Ecto neural progenitor cell (in vitro differentiated cells): ENCODE measurements around the gene NT5C1A.

Source experiments
- DNase-seq: peaks from one replicate; pipeline ENCODE4 v3.0.0-alpha.2; 2018; ENCODE audit warnings: low spot score

The NT5C1A gene

DNA sequence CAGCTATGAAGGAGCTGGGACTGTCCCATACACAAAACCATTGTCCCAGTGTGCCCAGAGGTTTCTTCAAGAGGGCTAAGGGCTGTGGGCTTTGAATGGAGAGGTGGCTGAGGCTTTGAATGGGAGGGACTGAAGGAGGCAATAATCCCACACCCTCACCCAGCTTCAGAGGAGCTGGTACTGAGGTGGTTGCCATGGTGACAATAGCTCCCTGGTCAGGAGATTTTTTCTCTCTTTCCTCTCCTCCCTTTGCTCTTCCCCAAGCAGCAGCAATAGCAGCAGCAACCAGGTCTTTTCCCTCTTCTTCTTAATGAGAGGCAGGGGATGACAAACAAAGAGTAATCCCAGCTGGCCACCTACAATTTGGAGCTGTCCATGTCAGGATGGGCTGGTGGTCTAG is 17.7 kb upstream of the NT5C1A start:
- DNase-seq = no peak

DNA sequence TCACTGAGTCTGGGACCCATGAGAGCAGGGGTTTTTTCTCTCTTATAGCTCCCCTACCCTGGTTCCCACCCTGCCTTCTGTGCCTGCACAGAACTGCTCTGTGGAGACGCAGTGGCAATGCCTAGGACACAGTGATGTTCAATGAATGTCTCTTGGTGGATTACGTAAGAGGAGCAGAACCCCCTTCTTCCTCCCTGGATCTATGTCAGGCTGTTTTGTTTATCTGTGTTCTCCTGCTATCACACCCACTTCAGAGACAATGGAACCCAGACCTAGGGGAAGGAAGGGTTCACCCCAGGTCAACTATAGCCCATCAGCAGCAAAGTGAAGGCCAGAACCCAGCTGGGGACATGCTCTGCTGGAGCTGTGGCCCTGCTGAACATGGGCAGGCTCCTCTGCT is 17.3 kb upstream of the NT5C1A start:
- no peak for DNase-seq

DNA sequence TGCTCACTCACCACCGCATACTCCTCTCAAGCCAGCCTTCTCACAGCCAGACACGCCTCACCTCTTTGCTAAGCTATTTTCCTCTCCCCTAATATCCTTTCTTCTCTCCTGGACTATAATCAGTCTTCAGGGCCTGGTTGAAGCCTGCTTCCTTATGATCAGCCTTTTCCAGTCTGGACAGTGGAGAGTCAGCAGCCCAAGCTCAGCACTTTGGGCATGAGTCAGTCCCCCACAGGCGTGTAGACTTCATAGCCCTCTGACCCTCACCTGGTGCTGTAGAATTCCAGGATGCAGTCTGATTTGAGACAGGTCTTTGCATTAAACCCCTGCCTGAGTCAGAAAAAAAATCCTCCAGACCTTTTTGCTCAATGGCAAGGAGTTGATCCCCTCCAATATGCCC is 16.8 kb upstream of the NT5C1A start:
- DNase-seq = no peak

DNA sequence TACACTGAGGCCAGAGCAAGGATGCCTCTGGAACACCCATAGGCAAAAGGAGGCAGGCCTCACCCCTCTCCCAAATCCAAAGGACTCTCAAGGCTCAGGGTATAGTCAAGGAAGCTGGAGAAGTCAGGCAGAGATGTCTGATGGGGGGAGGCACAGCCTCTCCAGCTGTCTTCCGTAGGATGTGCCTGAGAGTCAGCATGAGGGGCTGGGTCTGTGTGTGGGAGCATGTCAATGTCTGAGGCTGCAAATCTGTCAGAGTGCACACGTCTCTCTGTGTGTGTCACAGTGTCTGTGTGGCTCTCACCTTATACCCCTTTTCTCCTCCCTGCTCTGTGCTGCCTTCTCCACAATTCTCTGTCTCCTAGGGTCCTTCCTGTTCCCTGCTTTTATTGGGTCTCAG is 15.3 kb upstream of the NT5C1A start:
- DNase-seq = no peak

DNA sequence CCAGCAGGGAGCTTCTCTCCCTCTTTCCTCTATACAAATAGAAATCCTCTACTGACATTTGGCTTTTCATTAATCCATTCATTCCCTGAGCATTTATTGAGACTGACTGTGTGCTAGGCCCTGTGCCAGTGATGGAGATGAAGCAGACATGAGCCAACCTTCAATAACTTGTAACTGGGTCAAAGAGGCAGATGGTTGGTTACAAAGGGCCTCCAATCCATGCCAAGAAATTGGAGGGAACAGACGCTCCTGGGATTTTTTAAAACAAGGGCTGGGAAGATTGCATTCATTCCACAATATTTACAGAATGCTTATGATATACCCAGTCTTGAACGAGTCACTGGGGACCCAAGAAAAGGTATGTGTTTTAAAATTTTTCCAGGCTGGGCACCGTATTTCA is 13.2 kb upstream of the NT5C1A start:
- no peak for DNase-seq

DNA sequence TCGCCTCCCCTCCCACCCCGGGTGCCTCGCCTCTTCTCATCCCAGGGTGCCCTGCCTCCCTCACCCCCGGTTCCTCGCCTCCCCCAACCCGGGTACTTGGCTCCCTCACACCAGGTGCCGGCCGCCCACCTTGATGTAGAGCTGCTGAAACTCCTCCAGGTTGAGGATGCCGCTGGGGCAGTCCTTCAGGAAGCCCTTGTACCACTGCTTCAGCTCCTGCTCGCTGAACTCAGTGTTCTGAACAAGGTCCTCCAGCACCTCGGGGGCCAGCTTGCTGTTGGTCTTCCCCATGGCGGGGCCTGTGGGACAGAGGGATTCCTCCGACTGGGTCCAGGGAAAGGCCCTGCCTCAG is 12.4 kb upstream of the NT5C1A start:
- DNase-seq = no peak

DNA sequence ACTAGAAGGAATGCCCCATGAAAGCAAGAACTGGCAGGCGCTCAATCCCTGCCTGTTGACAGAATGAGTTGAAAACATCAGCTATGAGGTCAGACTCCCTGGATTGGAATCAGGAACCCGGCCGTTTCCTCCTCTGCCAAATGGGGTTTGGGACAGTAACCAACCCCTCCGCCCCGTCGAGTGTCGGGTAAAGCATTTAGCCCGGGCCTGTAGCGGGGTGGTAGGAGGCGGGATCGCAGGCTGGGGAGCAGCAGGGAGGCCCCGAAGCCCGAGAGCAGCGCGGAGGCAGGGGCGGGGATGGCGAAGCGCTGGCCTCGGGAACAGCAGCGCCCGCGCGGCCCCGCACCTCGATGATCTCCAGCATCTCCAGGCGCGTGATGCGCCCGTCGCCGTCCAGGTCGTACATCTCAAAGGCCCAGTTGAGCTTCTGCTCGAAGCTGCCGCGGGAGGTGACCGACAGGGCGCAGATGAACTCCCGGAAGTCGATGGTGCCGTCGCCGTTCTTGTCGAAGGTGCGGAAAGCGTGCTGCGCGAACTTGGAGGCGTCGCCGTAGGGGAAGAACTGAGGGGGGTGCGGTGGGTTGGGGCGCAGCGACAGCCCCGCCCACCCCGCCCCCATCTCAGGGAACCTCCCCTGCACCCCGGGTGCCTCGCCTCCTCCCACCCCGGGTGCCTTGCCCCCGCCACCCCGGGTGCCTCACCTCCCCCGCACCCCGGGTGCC is 11.8 kb upstream of the NT5C1A start:
- no peak for DNase-seq

DNA sequence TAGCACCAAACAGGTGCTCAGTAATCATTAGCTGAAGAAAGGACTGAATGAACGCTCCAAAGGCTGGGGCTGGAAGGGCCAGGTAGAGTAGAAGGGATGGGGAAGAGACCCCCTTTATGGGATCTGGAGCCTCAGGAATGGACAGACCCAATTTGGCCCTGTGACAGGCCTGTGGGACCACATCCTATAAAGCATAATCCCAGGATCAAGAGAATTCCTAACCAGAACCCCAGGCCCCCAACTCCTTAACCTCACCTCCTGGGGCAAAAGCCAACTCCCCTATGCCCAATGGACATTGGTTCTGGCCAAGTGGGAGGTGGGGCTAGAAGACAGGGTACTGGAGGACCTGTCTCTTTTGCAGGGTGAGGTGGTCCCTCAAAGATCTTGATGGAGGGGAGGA is 10.1 kb upstream of the NT5C1A start:
- DNase-seq = no peak

DNA sequence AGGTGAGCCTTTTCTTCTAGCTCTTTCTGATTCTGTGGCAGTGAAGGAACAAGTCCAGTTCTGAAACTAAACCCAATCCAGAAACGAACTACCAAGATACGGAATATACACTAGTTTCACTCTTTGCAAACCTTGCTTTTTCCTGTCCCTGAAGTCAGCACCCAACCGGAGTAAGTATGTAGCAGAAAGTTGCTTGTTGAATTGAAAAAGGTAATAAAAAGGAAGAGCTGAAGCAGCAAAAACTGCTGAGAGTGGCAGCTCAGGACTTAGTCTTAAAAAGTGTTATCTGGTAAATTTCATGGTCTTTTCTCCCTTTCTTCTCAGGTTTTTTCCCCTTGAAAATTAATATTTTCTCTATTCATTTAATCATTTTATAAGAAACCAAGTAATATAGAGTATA is 9.4 kb upstream of the NT5C1A start:
- DNase-seq = no peak

DNA sequence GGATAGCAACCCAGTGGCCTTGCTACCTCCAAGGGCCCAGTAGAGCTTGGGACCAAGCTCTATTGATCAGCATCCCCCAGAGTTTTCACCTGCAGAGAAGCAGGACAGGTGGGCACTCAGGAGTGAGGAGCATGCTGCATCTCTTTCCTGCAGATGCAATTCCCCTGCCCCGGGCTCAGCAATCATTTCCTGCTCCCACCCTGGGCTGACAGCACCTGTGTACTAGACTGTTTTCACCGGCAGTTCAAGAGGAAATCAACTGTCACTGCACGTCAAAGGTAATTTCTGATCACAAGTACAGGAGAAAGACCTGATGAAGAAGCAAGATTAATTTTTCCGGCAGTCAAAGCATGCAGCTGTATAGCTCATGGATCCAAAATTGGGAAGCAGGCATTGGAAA is 8.8 kb upstream of the NT5C1A start:
- DNase-seq = no peak

DNA sequence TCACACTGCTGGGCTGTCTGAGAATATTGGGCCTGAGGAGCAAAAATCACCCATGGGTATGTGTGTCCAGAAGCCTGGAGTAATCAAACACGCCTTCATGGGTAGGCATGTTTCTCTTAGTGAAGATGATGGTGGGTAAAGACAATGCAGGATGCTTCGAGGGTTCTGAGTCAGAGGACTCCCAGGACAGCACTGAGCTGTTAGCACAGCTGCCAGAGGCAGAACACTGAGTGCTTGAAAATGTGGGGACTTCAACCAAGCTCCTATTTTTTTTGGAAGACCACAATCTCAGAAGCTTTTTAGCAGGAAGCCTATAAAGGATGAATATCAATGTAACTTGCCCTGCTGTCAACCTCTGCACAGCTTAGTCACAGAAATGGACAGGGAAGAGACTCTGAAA is 7.9 kb upstream of the NT5C1A start:
- no peak for DNase-seq

DNA sequence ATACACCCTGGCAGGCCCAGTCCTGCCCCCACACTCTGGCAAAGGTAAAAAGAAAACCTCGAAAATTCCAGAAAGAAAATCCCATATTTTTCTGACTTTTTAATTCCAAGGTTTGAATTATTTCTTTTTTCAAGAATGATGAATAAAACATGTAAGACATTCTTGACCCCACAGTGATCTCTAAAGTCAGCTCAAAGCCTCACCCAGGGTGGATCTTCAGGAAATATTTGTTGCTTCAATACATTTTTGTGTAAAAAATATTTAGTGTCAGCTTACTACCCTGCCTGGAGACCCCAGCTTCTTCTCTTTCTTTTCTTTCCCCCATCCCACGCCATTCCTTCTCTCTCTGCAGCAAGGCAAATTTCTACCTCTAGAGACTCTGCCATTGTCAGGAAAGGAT is 7.0 kb upstream of the NT5C1A start:
- DNase-seq = no peak

DNA sequence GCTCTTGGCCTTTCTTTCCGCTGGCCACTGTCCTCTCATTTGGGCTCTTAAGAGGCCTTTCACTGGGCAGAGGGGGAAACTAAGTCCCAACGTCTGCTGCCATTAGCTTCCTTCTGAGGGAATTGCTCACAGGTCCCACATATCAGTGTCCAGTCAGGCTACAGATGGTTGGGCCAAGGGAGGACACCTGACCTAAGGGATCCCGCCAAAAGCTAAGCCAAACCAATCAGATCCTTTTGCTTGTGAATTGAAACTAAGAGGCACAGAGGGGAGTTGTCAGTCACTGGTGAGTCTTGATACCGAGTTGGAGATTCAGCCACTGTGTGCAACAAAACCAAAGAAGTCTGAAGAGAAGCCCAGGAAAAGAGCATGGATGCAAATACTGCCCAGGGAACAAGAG is 5.7 kb upstream of the NT5C1A start:
- DNase-seq = no peak

DNA sequence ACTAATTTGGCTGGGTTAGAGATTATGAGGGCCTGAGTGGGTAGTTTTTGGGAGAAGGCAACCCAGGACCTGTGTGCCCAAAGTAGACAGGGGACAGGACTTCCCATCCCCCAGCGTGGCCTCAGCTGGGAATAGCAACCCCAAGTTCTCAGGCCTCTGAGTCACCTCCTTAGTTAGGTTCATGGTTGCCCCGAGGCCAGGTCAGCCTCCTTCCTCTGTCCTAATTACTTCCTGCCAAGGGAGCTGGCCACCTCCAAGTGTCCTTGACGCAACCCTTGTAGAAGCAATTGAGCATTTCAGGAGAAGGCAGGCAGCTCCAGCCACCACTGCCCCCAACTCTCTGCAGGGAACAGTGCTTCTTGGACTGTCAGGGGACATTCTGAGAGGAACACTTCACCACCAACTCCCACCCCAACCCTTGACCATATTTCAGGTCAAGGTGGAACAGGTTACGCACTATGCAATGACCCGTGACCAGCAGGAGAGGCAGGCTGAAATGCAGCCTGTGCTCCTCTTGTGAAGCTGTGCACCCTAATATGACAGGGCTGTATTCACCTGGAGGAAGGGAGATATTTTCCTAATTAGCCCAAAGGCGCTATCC is 5.1 kb upstream of the NT5C1A start:
- no peak for DNase-seq

DNA sequence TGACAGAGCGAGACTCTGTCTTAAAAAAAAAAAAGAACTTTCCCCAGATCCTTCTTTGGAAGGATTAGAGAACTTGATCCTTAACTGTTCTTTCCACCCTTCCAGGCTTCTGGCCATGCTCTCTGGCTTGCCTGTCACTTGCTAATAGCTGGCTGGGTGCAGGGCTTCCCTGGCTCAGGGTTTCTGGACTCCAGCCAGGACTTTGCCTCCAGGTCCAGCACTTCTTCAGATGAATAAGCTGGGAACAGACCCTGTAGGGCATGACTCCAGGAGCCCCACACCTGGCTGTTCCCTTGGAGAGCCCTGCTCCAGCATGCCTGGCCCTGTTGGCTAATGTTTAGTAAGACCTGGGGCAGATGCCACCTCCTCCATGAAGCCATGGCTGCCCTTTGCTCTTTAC is 3.3 kb upstream of the NT5C1A start:
- no peak for DNase-seq

DNA sequence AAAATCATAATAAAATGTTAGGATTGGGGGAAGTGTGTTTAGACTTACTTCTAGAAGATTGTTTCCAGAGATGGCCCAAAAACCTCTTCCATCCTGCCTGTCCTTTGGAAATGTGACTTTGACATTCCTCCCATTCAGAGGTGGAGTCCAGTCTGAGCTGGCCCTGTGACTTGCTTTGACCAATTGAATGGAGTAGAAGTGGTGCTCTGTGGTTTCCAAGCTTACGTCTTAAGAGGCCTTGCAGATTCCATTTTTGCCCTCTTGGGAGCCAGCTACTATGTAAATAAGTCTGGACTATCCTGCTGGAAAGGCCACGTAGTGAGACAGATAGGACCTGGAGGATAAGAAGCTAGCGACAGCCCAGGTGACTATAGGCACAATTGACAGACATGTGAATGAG is 1.3 kb upstream of the NT5C1A start:
- DNase-seq = no peak

DNA sequence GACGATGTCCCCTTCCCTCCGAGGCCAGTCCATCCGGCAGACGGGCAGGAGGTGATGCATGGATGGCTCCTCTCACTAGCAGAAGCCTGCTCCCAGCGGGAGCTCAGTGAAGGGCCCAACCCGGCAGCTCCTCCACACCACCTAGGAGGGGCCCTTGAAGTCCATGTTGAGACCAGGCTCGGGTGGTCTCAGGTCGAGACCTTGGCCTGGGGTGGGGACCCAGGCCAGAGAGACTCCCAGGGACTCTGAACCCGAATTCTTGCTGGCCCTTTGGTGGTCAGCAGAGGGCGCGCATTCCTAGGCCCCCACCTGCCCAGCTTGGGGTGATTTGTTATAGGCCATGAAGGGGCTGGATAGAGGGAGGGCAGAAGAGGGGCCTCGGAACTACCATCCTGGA is 642 bp upstream of the NT5C1A start:
- peak; percentile 68 for DNase-seq

DNA sequence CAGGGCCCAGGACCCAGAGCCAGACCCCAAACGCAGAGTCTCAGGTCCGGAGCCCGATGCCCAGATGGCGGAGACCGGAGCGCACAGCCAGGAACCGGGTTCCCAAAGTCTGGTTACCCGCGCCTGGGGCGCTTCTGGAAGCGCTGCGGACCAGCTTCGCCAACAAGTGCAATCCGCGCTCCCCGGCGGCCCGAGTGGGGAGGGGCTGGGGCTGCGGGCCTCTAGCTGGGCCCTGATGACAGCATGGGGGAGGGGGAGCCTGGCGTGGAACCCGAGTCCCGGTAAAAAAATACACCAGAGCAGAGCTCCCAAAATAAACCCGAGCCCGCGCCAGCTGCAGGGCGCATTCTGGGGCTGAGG is 494 bp downstream of the NT5C1A start:
- DNase-seq = peak; percentile 64

DNA sequence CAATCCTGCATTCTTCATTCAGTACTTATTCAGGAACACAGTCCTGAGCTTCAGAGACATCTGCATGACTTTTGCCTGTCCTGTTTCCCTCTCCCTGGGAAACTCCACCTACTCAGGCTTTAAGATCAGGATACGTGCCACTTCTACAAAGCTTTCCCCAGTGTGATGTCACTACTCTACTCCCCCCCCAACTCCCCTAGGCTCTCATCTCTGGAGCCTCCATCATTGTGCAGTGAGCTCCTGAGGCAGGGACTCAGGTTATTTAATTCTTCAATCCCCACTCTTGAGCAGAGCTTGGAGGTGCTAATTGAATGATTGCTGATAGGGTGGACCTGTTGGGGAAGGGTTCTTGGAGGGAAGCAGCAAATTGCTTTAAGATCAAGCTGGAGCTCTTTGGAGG is 1.2 kb downstream of the NT5C1A start:
- DNase-seq = no peak

DNA sequence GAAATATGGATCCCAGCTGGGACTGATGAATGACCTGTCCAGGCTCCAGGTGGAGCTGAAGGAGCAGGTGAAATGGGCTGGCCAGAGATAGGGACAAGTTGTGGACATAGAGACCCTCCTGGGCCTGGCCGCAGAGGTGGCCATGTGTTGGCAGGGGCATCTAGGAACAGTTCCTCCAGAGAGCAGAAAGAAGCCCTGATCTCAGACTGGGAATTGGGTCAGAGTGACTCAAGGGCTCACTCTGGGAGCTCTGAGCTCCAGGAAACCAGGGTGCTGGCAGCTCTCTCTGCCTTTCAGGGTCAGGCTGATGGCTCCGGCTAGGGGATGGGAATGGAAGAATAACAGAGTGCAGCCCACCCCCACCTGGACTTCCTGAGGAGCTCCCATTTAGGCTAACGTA is 3.0 kb downstream of the NT5C1A start:
- no peak for DNase-seq

DNA sequence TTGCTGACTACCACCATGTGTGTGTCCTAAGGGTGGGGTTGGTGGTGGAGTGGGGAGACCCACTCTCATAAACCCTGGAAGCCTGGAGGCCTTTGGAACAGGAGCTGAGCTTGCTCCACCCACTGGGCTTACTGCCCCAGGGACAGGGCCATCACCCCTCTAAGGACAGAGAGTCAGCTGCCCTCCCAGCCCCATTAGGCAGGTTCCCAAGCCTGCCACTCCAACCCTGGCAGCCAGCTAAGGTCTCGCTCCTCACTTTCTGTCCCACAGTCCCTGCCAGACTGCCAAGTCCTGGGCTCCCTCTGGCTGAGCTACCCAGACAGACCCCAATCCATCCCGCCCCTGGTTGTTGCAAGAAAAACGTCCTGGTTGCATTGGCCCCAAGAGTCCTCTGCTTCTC is 3.8 kb downstream of the NT5C1A start:
- no peak for DNase-seq

DNA sequence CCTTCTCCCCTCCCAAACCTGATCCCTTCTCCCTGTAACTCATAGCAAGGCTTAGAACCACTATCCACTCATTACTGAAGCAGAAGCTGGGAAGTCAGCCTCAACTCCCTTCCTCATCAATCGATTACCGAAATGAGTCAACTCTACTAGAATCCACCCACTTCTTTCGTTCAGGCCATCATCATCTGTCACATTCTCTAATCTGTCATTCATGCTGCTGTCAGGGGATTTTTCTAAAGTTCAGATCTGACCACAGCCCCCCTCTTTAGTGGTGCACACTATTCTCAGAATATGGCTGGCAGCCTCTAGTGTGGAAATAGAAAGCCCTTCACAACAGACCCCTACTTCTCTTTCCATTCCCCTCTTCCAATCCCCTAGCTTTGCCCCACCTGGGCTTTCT is 5.1 kb downstream of the NT5C1A start:
- no peak for DNase-seq

DNA sequence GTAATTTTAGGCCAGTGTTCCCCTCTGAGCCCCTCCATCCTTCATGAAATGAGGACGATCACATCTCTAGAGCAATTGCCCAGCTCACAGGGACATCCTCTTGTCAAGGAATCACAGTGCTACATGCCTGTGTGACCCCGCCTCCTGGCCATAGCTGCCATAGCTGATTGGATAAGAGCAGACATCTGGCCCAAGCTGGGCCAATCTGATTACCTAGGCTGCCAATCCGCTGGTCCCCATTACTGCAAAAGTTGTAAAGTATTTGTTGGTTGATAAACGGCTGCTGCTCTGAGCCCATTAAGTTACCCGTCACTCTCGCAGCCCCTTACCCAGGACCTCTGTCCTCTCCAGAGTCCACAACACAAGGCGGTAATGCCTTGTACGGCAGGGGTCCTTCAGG is 8.3 kb downstream of the NT5C1A start:
- no peak for DNase-seq

DNA sequence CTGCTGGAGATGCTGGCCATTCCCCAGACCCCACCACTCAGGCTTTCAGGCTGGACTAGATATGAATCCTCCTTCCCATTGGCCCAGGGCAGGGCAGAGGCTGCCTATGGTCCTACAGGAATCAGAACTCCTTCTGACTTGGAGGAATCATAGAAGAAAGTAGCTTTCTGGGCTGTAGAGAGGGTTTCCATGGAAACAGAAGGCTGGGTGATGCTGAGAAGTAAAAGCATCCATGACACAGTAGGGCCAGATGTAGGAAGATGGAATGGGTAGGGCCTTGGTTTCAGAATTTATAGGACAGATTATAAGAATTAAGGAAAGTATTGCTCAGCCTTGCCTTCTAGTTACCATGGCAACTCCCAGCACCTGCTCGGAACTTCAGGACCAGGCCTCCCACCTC is 9.0 kb downstream of the NT5C1A start:
- DNase-seq = no peak

DNA sequence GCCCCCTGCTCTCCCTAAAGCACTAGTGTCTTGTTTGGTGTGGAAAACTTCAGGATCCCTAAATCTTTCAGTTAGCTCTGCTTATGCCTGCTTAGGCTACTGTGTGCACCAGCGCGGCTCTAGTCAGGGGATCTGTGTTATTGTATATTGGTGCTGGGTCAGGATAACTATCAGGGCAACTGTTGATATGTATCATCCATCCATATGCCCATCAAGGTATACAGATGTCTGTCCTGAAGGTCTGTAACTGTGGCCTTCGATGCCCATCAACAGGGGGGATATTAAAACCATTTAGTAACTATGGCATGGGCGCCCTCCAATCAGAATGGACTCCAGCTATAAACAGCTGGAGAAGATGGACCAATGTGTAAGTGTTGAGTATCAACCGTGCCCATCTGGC is 12.4 kb downstream of the NT5C1A start:
- no peak for DNase-seq
